Activated CD8-positive, alpha-beta T cell treated with anti-CD3 and anti-CD28 coated beads for 36 hours (primary cell): ENCODE results near the gene APBB2. TPM values are rescaled to one million over a fixed set of nuclear protein-coding genes. Genes with fewer than 3 reads are reported as not detected.

ENCODE experiments used
- ATAC-seq: fragments of 200-7000 bp; cut with Tn5 transposase; one replicate; pipeline ENCODE4 v1.10.0; 2021; ENCODE audit warnings: mild to moderate bottlenecking, moderate library complexity
- CTCF ChIA-PET: fragments of 350-600 bp; sonication (Branson Sonifier 250); formaldehyde crosslinking; loops from one replicate; lab custom pipeline; 2021; ENCODE audit warnings: antibody characterized with exemption; lab: Charles Lee
- POLR2A ChIA-PET: fragments of 350-600 bp; sonication (Branson Sonifier 250); formaldehyde crosslinking; loops from one replicate; lab custom pipeline; 2021; ENCODE audit warnings: antibody characterized with exemption; lab: Charles Lee
- DNase-seq: peaks from one replicate; pipeline ENCODE4 v3.0.0-alpha.2; 2020
- H3K27ac Mint-ChIP-seq: one replicate; pipeline ENCODE4 v1.8.0; 2021; ENCODE audit warnings: mild to moderate bottlenecking, mixed read lengths
- H3K27me3 Mint-ChIP-seq: one replicate; pipeline ENCODE4 v1.8.0; 2021; ENCODE audit warnings: mixed read lengths
- H3K36me3 Mint-ChIP-seq: one replicate; pipeline ENCODE4 v1.8.0; 2021; ENCODE audit warnings: low read depth, mixed read lengths
- H3K4me1 Mint-ChIP-seq: one replicate; pipeline ENCODE4 v1.8.0; 2021; ENCODE audit warnings: low read depth, mixed read lengths
- H3K4me3 Mint-ChIP-seq: one replicate; pipeline ENCODE4 v1.8.0; 2021; ENCODE audit warnings: mild to moderate bottlenecking, moderate library complexity, mixed read lengths
- H3K9me3 Mint-ChIP-seq: one replicate; pipeline ENCODE4 v1.8.0; 2021; ENCODE audit warnings: mixed read lengths
- intact Hi-C: fragments of 100-400 bp; cut with micrococcal nuclease; formaldehyde crosslinking; loops from one replicate; pipeline ENCODE4 v1.10.0; 2022
- total RNA-seq, 2 experiments: library from RNA; stranded (reverse); gene quantifications; one replicate each; pipeline ENCODE4 v1.2.3, GENCODE V29; 2021
- TF ChIP-seq, protein P1 (sequence below): fragments of 200-600 bp; IDR thresholded peaks from one replicate; pipeline ENCODE4 v1.8.0; 2022; ENCODE audit warnings: antibody characterized with exemption, mild to moderate bottlenecking

Gene APBB2
- total RNA-seq, 2 experiments from 2014 or later, result 0.89 to 2.3 TPM

DNA sequence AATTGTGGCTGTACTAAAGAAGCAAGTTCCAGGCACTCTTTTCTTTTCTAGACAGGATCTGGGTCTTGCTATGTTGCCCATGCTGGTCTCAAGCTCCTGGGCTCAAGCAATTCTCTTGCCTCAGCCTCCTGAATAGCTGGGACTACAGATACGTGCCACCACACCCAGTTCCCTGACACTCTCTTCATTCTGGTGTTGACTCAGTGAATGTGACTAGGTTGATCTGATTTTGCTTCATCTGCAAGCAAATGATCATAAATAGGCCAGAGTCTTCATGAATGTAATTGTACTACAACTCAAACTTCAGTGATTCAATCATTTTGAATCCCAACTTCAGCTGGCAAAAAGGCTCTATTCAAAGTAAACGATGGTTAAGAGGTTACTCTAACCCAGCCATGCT is 78.5 kb downstream of the APBB2 start:
- H3K36me3 Mint-ChIP-seq, result no peaks in the 10 kb centered on the region

DNA sequence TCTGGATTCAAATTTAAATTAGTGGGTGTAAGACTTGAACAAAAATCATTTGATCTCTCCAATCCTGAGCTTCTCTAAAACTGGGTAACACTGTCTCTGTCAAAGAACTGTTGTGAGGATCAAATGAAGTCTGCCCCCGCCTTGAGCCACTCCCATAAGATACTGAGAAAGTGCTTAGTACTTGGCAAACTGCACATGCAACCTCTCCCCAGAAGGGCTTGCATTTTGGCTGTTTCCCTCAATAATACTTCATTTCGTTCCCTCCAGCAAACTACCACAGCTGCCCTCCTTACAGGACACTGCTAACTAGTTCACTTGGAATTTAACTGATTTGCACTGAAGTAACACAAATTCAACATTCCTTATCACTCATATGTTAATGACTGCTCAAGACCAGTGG is 79.8 kb downstream of the APBB2 start:
- ChIA-PET POLR2A (no interaction called here), CTCF (no interaction called here)
- TF ChIP-seq, protein P1, sequence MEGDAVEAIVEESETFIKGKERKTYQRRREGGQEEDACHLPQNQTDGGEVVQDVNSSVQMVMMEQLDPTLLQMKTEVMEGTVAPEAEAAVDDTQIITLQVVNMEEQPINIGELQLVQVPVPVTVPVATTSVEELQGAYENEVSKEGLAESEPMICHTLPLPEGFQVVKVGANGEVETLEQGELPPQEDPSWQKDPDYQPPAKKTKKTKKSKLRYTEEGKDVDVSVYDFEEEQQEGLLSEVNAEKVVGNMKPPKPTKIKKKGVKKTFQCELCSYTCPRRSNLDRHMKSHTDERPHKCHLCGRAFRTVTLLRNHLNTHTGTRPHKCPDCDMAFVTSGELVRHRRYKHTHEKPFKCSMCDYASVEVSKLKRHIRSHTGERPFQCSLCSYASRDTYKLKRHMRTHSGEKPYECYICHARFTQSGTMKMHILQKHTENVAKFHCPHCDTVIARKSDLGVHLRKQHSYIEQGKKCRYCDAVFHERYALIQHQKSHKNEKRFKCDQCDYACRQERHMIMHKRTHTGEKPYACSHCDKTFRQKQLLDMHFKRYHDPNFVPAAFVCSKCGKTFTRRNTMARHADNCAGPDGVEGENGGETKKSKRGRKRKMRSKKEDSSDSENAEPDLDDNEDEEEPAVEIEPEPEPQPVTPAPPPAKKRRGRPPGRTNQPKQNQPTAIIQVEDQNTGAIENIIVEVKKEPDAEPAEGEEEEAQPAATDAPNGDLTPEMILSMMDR, result no peak
- Mint-ChIP-seq H3K27ac (no peak overlapping the region), H3K36me3 (no peaks in the 10 kb centered on the region), H3K4me3 (no peak overlapping the region), H3K27me3 (peaks cover 2% of the 10 kb centered on the region), H3K9me3 (no peaks in the 10 kb centered on the region), H3K4me1 (no peaks in the 10 kb centered on the region)
- no peak for DNase-seq
- ATAC-seq, result no peak
- intact Hi-C loops, result no loop called here

More for the DNA sequence above, 78.5 kb downstream of the APBB2 start:
- intact Hi-C loops, result no loop called here
- H3K4me3 Mint-ChIP-seq, result no peak overlapping the region
- peaks cover 2% of the 10 kb centered on the region for H3K27me3 Mint-ChIP-seq
- no peaks in the 10 kb centered on the region for H3K4me1 Mint-ChIP-seq
- no peak overlapping the region for H3K27ac Mint-ChIP-seq
- H3K9me3 Mint-ChIP-seq, result no peaks in the 10 kb centered on the region
- ATAC-seq (no peak), DNase-seq (no peak)
- CTCF ChIA-PET, result no interaction called here
- TF ChIP-seq, protein P1, result no peak
- POLR2A ChIA-PET, result no interaction called here

DNA sequence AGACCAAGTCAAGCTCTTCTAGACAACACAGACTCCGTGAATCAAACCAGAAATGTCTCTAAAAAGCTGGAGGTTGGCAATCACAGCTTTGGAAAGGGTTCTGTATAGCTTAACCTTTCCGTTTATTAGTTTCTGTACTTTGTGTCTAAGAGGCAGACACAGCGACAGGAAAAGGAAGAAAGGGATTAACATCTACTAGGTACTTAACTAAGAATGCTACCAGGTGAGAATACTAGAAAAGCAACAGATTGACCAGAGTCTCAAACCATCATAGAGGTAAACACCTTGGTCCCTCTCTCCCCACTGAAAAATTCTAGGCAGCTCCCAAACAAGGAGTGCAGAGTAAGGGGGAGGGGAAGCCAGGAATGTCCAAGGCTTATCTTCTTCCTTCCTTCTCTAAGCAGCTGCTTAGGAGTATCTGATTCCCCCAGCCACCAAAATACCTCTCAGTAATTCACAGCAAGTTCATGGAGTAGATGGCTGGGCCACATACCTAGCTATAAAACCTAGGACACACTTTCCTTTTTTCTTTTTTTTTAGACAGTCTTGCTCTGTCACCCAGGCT is 80.8 kb downstream of the APBB2 start:
- no peaks in the 10 kb centered on the region for H3K36me3 Mint-ChIP-seq
- no peaks in the 10 kb centered on the region for H3K4me1 Mint-ChIP-seq
- no peak overlapping the region for H3K4me3 Mint-ChIP-seq
- H3K27ac Mint-ChIP-seq, result no peak overlapping the region
- no peak for DNase-seq
- peaks cover 2% of the 10 kb centered on the region for H3K27me3 Mint-ChIP-seq
- CTCF ChIA-PET, result no interaction called here
- no peaks in the 10 kb centered on the region for H3K9me3 Mint-ChIP-seq
- TF ChIP-seq, protein P1, result no peak
- POLR2A ChIA-PET, result no interaction called here
- intact Hi-C loops, result no loop called here
- no peak for ATAC-seq

DNA sequence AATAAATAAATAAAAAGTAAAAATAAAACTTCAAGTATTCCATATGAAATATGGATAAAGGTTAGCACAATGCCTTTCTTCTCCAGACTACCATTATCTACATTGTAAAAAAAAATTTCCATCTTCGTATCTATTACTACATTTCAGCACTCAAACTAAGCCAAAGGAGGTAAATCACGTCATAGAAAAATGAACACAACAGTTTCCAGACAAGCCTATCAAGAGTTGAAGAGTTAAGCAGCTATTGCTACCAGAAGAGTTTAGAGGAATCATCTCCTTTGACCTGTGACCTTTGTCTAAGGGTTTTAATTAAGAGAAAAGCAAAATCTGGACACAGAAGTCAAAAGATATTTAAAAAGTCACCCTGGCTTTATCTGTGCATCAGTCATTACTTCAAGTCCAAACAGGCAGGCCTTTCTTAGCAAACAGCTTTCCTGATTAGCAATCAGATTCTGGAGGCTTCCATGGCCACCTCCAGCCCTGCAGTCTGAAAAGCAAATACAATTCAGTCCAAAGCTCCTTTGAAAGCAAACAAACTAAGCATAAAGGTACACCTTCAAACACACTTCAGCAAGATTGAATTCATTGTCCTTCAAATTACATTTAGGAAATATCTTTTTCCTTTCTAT is 82.2 kb downstream of the APBB2 start:
- no peaks in the 10 kb centered on the region for H3K9me3 Mint-ChIP-seq
- H3K4me3 Mint-ChIP-seq, result no peak overlapping the region
- H3K36me3 Mint-ChIP-seq, result no peaks in the 10 kb centered on the region
- DNase-seq (no peak), ATAC-seq (no peak)
- intact Hi-C loops, result no loop called here
- ChIA-PET POLR2A (no interaction called here), CTCF (no interaction called here)
- H3K4me1 Mint-ChIP-seq, result no peaks in the 10 kb centered on the region
- peaks cover 2% of the 10 kb centered on the region for H3K27me3 Mint-ChIP-seq
- H3K27ac Mint-ChIP-seq, result no peak overlapping the region
- TF ChIP-seq, protein P1, result no peak

DNA sequence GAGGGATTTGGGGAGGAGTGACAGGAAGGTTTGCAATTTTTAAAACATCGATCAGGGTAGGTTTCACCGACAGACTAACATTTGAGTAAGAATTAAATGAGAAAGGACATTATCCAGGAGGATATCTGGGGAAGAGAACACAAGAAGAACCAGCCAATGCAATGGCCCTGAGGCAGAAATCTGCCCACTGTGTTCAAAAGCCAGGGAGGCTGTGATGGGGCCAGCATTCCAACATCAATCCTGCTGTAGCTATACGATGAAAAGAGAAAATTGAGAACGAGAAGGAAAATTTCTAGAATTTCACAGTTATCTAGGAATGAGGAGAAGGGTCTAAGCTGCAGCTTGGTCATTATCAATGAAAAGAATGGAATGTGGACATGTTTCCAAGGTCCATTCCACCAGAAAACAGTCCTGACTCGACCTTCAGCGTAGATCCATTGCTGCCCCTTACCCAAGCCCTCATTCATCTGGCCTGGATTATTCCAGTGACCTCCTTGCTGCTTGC is 84.4 kb downstream of the APBB2 start:
- no peak for ATAC-seq
- Mint-ChIP-seq H3K36me3 (no peaks in the 10 kb centered on the region), H3K27ac (no peak overlapping the region), H3K27me3 (peaks cover 2% of the 10 kb centered on the region), H3K9me3 (no peaks in the 10 kb centered on the region), H3K4me1 (no peaks in the 10 kb centered on the region), H3K4me3 (no peak overlapping the region)
- ChIA-PET POLR2A (no interaction called here), CTCF (no interaction called here)
- intact Hi-C loops, result no loop called here
- TF ChIP-seq, protein P1, result no peak
- no peak for DNase-seq
